Uterus (tissue), 2 donors: ENCODE data around the gene HSPH1.

Source experiments
- POLR2A ChIP-seq, 2 donors: fragments of 450-650 bp; IDR thresholded peaks; one replicate each; pipeline ENCODE4 v1.6.1; 2016; ENCODE audit warnings: antibody characterized with exemption in 2 of 2, mild to moderate bottlenecking in 1 of 2, moderate library complexity in 1 of 2
- TF ChIP-seq, protein P1 (sequence below), 4 experiments: fragments of 200-600 bp in 2 of 4; fragments of 450-650 bp in 2 of 4; sonication (generic) in 2 of 4; IDR thresholded peaks; one replicate each; pipeline ENCODE4 v1.5.1; 2016 to 2019; ENCODE audit warnings: antibody characterized with exemption in 4 of 4, mild to moderate bottlenecking in 2 of 4, moderate library complexity in 1 of 4

- TF ChIP-seq, protein P1, sequence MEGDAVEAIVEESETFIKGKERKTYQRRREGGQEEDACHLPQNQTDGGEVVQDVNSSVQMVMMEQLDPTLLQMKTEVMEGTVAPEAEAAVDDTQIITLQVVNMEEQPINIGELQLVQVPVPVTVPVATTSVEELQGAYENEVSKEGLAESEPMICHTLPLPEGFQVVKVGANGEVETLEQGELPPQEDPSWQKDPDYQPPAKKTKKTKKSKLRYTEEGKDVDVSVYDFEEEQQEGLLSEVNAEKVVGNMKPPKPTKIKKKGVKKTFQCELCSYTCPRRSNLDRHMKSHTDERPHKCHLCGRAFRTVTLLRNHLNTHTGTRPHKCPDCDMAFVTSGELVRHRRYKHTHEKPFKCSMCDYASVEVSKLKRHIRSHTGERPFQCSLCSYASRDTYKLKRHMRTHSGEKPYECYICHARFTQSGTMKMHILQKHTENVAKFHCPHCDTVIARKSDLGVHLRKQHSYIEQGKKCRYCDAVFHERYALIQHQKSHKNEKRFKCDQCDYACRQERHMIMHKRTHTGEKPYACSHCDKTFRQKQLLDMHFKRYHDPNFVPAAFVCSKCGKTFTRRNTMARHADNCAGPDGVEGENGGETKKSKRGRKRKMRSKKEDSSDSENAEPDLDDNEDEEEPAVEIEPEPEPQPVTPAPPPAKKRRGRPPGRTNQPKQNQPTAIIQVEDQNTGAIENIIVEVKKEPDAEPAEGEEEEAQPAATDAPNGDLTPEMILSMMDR (IDR thresholded peaks at IDR 0.05) = no peak
- TF ChIP-seq POLR2A (IDR thresholded peaks at IDR 0.05) = no peak
Observed at GRCh38 chr13:31199527-31199848, 37.8 kb upstream of the HSPH1 start.
